AG08395 (cell line): ENCODE data around the gene KRI1.
"Not testable (repeated sequence)": the region's sequence is repeated elsewhere in the genome, so short reads cannot be mapped to it uniquely, and the experiment has no call there.

Experiments used
- DNase-seq: peaks from one replicate; pipeline ENCODE4 v3.0.0; 2012; ENCODE audit warnings: mixed read lengths, low spot score

The KRI1 gene

GRCh38 chr19:10549733-10550132, 16.1 kb downstream of the KRI1 start:
- DNase-seq, result no peak

DNA sequence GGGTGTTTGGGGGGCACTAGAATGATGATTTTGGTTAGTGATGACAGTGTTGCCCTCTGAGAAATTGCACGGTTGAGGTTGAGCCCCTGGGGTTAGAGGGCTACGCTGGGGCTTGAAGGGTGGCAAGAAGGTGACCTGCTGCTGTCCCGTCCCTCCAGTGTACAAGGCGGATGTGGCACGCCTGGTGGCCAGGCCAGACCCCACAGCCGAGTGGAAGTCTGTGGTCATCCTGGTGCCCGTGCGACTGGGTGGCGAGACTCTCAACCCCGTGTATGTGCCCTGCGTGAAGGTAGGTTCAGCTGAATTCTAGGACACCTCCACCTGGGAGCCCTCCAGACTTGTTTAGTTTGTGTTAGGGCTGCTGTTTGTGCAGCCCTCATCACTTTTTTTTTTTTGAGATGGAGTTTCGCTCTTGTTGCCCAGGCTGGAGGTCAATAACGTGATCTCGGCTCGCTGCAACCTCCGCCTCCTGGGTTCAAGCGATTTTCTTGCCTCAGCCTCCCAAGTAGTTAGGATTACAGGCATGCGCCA, 17.0 kb downstream of the KRI1 start:
- no peak for DNase-seq

DNA sequence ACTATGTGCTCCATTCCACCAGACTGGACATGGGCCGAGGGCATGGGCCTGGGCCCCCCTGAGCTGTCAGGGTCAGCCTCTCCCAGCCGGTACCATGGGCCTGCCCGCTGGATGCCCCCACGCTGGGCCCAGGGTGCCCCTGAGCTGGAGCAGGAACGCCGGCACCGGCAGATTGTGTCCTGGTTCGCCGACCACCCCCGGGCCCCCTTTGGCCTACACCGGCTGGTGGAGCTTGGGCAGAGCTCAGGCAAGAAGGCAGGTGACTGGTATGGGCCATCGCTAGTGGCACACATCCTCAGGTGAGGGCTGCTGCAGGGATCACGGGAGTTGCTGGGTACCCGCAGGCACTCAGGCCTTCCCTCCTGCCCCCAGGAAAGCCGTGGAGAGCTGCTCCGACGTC, 19.0 kb downstream of the KRI1 start:
- DNase-seq, result no peak

GRCh38 chr19:10544753-10545251, 21.0 kb downstream of the KRI1 start:
- no peak for DNase-seq

- no peak for DNase-seq
These were observed 21.5 kb downstream of the KRI1 start for GRCh38 chr19:10544242-10544752.

GRCh38 chr19:10543420-10544241, 22.2 kb downstream of the KRI1 start, which contains the start of gene ATG4D:
Gene ATG4D, plus strand, starts transcription at chr19:10543904. Its CDS starts 187 bp downstream, at chr19:10544091.
- peak; percentile 98 for DNase-seq

- DNase-seq, result no peak
These were observed 22.8 kb downstream of the KRI1 start for GRCh38 chr19:10543059-10543419.

GRCh38 chr19:10539016-10539415, 26.8 kb downstream of the KRI1 start:
- DNase-seq, result not testable (repeated sequence)

DNA sequence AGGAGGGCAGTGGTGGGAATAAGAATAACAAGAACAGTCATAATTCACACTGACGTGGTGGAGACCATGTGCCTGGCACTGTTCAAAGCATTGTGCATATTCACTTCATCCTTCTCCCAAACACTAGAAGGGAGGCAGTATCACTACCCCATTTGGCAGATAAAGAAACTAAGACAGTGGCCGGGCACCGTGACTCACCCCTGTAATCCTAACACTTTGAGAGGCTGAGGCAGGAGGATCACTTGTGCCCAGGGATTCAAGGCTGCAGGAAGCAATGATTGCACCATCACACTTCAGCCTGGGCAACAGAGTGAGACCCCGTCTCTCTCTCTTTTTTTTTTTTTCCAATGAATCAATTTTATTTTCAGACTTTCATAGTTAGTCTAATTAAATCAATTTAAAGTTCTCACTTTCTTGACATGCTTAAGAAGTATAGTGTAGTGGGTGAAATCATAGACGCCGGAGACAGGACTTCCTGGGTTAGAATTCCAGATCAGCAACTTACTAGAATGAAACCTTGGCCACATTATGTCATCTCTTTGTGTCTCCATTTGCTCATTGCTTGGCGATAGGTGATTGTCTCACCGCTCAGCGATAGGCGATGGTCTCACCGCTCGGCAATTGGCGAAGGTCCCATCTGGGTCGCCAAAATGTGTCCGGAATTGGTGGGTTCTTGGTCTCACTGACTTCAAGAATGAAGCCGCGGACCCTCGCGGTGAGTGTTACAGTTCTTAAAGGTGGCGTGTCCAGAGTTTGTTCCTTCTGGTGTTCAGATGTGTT, 27.4 kb downstream of the KRI1 start:
- DNase-seq, result no peak

GRCh38 chr19:10537668-10538067, 28.1 kb downstream of the KRI1 start:
- DNase-seq, result no peak

GRCh38 chr19:10535613-10536012, 30.2 kb downstream of the KRI1 start:
- no peak for DNase-seq

DNA sequence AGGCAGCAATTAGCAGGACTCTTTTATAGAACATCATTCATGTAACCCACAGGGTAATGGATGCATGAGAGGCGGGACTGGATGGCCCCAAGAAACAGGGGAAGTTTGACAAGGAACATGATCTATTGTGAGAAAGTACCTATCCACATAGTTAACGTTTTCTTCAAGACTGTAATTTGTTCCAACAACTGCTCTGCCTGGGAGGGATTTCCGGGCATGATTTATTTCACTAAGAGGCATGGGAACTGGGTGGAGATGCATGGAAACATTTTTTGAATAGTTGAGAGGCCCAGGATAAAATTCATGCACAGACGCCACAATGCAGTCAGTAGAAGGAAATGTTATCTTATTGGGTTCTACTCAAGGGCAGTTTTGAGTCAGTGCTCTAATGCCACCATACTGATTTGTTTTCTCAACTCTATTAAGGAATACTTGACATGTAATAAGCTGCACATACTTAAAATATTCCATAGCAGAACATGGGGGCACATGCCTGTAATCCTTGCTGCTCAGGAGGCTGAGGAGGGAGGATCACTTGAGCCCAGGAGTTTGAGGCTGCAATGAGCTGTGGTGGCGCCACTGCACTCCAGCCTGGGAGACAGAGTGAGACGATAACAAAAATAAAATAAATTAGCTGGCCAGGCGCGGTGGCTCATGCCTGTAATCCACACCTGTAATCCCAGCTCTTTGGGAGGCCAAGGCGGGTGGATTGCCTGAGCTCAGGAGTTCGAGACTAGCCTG, 32.0 kb downstream of the KRI1 start:
- peak; percentile 86 for DNase-seq

GRCh38 chr19:10532457-10532856, 33.4 kb downstream of the KRI1 start:
- DNase-seq, result no peak

DNA sequence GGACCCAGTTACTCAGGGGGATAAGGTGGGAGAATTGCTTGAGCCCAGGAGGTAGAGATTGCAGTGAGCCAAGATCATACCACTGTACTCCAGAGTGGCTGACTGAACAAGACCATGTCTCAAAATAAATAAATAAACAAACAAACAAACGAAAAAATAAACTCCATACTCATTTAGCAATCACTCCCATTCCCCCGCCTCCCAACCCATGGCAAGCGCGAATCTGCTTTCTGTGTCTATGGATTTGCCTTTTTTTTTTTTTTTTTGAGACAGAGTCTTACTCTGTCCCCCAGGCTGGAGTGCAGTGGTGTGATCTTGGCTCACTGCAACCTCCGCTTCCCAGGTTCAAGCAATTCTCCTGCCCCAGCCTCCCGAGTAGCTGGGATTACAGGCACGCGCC, 38.9 kb downstream of the KRI1 start:
- DNase-seq, result not testable (repeated sequence)

DNA sequence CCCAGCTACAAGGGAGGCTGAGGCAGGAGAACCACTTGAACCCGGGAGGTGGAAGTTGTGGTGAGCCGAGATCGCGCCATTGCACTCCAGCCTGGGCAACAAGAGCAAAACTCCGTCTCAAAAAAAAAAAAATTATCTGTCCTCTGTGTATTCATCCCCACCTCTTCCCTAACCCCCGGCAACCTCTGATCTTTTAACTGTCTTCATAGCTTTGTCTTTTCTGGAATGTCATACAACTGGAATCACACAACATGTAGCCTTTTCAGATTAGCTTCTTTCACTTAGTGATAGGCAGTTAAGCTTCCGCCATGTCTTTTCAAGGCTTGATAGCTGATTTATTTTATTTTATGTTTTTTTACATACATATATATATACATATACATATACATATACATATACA, 40.2 kb downstream of the KRI1 start:
- no peak for DNase-seq

DNA sequence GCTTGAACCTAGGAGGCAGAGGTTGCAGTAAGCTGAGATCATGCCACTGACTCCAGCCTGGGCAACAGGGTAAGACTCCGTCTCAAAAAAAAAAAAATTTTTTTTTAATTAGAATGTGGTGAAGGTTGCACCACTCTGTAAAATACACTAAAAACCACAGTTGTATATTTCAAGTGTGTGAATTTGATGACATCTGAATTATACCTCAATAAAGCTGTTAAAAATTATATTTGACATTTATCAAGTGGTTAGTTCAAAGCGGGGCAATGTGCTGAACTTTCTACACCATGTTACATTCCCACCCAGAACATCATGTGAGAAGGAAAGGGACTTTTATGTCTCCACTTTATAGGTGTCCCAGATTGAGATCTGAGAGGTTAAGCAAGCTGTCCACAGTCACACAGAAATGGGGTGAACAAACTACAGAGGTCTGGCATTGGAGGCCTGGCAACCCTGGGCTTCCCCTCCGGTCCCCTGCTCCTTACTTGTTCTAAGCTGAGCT, 42.6 kb downstream of the KRI1 start:
- DNase-seq, result peak; percentile 0

DNA sequence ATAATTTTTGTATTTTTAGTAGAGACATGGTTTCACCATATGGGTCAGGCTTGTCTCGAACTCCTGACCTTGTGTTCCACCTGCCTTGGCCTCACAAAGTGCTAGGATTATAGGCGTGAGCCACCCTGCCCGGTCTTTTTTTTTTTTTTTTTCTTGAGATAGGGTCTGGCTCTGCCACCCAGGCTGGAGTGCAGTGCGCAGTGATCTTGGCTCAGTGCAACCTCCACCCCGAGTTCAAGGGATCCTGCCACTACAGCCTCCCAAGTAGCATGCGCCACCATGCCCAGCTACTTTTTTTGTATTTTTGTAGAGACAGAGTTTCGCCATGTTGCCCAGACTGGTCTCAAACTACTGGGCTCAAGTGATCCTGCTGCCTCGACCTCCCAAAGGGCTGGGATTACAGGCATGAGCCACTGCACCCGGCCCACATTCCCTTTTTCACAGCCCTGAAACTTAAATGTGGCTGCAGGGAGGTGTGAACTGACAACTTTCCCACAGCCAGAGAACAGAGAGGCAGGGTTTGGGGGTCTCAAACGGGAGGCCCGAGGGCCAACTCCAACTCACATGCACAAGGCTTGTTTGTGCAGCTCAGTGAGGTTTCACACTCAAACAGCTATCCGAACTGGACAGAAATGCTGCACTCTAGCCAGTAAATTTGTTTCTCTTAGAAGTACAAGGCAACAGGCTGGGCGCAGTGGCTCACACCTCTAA, 44.2 kb downstream of the KRI1 start:
- peak; percentile 0 for DNase-seq

DNA sequence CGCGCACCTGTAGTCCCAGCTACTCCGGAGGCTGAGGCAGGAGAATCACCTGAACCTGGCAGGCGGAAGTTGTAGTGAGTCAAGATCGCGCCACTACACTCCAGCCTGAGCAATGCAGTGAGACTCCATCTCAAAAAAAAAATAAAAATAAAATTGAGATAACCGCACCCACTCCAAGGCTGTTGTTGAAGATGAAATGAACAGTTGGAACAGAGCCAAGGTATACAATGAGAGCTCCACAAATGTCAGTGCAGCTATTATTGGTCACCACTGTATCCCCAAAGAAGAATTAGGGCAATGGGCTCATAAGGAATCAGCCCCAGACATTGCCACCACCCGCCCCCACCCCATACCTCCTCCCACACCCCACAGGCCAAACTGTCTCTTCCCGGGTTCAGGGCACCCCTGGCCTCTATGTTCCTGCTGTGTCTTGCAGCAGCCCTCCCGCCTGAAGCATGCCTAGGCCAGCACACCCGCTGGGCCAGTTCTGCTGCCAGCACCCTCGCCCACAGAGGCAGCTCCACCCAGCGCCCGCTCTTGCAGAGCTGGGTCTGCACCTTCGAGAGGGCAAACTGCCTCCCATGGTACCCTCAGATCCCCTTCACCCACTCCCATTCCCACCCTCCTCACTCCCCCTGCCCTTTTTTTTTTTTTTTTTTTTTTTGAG, 45.0 kb downstream of the KRI1 start:
- DNase-seq, result peak; percentile 1

DNA sequence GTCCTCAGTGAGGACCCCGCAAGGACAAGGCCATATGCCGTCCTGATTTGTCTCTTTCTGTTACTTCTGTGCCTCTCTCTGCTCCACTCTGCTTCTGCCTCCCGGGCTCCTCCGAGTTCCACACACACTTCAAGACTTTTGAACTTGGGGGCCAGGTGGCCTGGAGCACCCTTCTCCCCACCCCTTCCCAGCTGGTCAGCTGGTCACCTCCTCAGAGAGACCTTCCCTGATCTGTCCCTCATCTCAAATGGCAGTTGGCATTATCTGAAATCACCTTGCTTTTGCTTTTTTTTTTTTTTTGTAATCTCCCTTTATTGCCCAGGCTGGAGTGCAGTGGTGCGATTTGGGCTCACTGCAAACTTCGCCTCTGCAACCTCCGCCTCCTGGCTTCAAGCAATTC, 46.4 kb downstream of the KRI1 start:
- no peak for DNase-seq
